Sigmoid colon (tissue), 7 donors: ENCODE data around the gene ZNF627. TPM values are rescaled to one million over a fixed set of nuclear protein-coding genes. Genes with fewer than 3 reads are reported as not detected.

ENCODE experiments used
- DNase-seq: peaks from one replicate; pipeline ENCODE4 v3.0.0-alpha.2; 2019
- H3K27ac ChIP-seq, 4 donors: fragments of 200-600 bp; sonication (generic); one replicate each; pipeline ENCODE4 v1.5.1; 2016 to 2019; ENCODE audit warnings: mild to moderate bottlenecking in 1 of 4
- H3K27me3 ChIP-seq, 3 donors: fragments of 200-600 bp; sonication (generic); one replicate each; pipeline ENCODE4 v1.5.1; 2019; ENCODE audit warnings: mild to moderate bottlenecking in 1 of 3
- H3K36me3 ChIP-seq, 4 donors: fragments of 200-600 bp; sonication (generic); one replicate each; pipeline ENCODE4 v1.5.1; 2016 to 2019
- H3K4me1 ChIP-seq, 4 donors: fragments of 200-600 bp; sonication (generic); one replicate each; pipeline ENCODE4 v1.5.1; 2017 to 2019
- H3K4me3 ChIP-seq, 4 donors: fragments of 200-600 bp; sonication (generic); one replicate each; pipeline ENCODE4 v1.5.1; 2017 to 2019; ENCODE audit warnings: mild to moderate bottlenecking in 2 of 4, moderate library complexity in 1 of 4
- H3K9me3 ChIP-seq, 4 donors: fragments of 200-600 bp in 3 of 4; sonication (generic) in 3 of 4; one replicate each; pipeline versions ENCODE4 v1.5.1 to v1.6.1; 2013 to 2019
- CTCF ChIP-seq, 4 experiments: fragments of 450-650 bp in 3 of 4; fragments of 200-600 bp in 1 of 4; IDR thresholded peaks; one replicate each; pipeline ENCODE4 v1.5.1; 2016 to 2019; ENCODE audit warnings: antibody characterized with exemption in 4 of 4, mild to moderate bottlenecking in 3 of 4, moderate library complexity in 2 of 4
- EP300 ChIP-seq, 4 donors: sonication (generic); formaldehyde crosslinking; IDR thresholded peaks; one replicate each; pipeline ENCODE4 v1.6.1; 2017; ENCODE audit warnings: antibody characterized with exemption in 4 of 4
- POLR2A ChIP-seq, 2 donors: fragments of 450-650 bp; IDR thresholded peaks; one replicate each; pipeline ENCODE4 v1.6.1; 2016; ENCODE audit warnings: antibody characterized with exemption in 2 of 2, mild to moderate bottlenecking in 2 of 2, moderate library complexity in 2 of 2
- POLR2AphosphoS5 ChIP-seq, 4 donors: sonication (generic); formaldehyde crosslinking; IDR thresholded peaks; one replicate each; pipeline ENCODE4 v1.6.1; 2017; ENCODE audit warnings: antibody characterized with exemption in 4 of 4
- WGBS, 2 donors: extraction: QIAGEN DNeasy Blood & Tissue Kit; methylation state at CpG; one replicate each; pipeline ENCODE4 v1.1.7; 2013; 5-methylcytosine and 5-hydroxymethylcytosine counted together
- intact Hi-C: fragments of 100-400 bp; cut with DNase I; formaldehyde crosslinking; loops from one replicate; pipeline ENCODE4 v1.15.1; 2023
- polyA plus RNA-seq, 3 donors: library from polyadenylated mRNA; stranded (reverse); fragments of 200-250 nt; gene quantifications; one replicate each; pipeline ENCODE4 v1.2.3, GENCODE V29; 2013
- total RNA-seq, 4 donors: library from RNA; depleted of rRNA; stranded (reverse); fragments of >200 nt; gene quantifications; one replicate each; pipeline ENCODE4 v1.1.0, GENCODE V29; 2016
- donor health status: healthy with polysubstance abuse.
- donor health status: Bipolar disorder and iron deficiency.
- donor health status: healthy.

ZNF627 gene
- total and polyA plus RNA-seq, 7 donors, result 6.2 to 13.8 (median 7.9) TPM

GRCh38 chr19:11641244-11641643, 44.0 kb downstream of the ZNF627 start:
- Histone ChIP-seq H3K27me3 (no peaks in the 10 kb centered on the region), H3K9me3 (no peaks in the 10 kb centered on the region), H3K36me3 (no peaks in the 10 kb centered on the region), H3K4me1 (peaks cover 0 to 10% (median 7%) of the 10 kb centered on the region in 4 donors), H3K4me3 (no peak overlapping the region), H3K27ac (no peak overlapping the region)
- WGBS, 2 donors, result 87% methylated on average over 7 of the region's 7 CpGs
- DNase-seq, result no peak
- intact Hi-C loops, result no loop called here
- TF ChIP-seq EP300 (IDR thresholded peaks at IDR 0.05) (no peak), CTCF (IDR thresholded peaks at IDR 0.05) (no peak), POLR2AphosphoS5 (IDR thresholded peaks at IDR 0.05) (no peak), POLR2A (IDR thresholded peaks at IDR 0.05) (no peak)

GRCh38 chr19:11642902-11643301, 45.6 kb downstream of the ZNF627 start:
- no peaks in the 10 kb centered on the region for H3K36me3 ChIP-seq
- TF ChIP-seq CTCF (IDR thresholded peaks at IDR 0.05) (no peak), POLR2AphosphoS5 (IDR thresholded peaks at IDR 0.05) (no peak), POLR2A (IDR thresholded peaks at IDR 0.05) (no peak), EP300 (IDR thresholded peaks at IDR 0.05) (no peak)
- DNase-seq, result no peak
- 98% methylated on average over 3 of the region's 3 CpGs for WGBS, 2 donors
- H3K9me3 ChIP-seq, result no peaks in the 10 kb centered on the region
- intact Hi-C loops, result no loop called here
- H3K4me1 ChIP-seq, result peaks cover 0 to 10% (median 7%) of the 10 kb centered on the region in 4 donors
- H3K27me3 ChIP-seq, result no peaks in the 10 kb centered on the region
- H3K27ac ChIP-seq, result no peak overlapping the region
- H3K4me3 ChIP-seq, result no peak overlapping the region

GRCh38 chr19:11649941-11650340, 52.7 kb downstream of the ZNF627 start:
- DNase-seq, result no peak
- no peak for TF ChIP-seq POLR2A (IDR thresholded peaks at IDR 0.05)
- no peak for TF ChIP-seq CTCF (IDR thresholded peaks at IDR 0.05)
- no peak for TF ChIP-seq POLR2AphosphoS5 (IDR thresholded peaks at IDR 0.05)
- no peak for TF ChIP-seq EP300 (IDR thresholded peaks at IDR 0.05)
- no peaks in the 10 kb centered on the region for H3K4me1 ChIP-seq
- no peak overlapping the region for H3K27ac ChIP-seq
- H3K36me3 ChIP-seq, result no peaks in the 10 kb centered on the region
- intact Hi-C loops, result no loop called here
- peaks cover 0 to 20% (median 15%) of the 10 kb centered on the region in 4 donors for H3K9me3 ChIP-seq
- no peaks in the 10 kb centered on the region for H3K27me3 ChIP-seq
- no peak overlapping the region for H3K4me3 ChIP-seq

- peaks cover 0 to 20% (median 15%) of the 10 kb centered on the region in 4 donors for H3K9me3 ChIP-seq
- no peaks in the 10 kb centered on the region for H3K36me3 ChIP-seq
- intact Hi-C loops, result no loop called here
- DNase-seq, result no peak
- 97 to 98% methylated on average over 4 of the region's 4 CpGs for WGBS, 2 donors
- H3K27me3 ChIP-seq, result no peaks in the 10 kb centered on the region
- H3K27ac ChIP-seq, result no peak overlapping the region
- H3K4me1 ChIP-seq, result no peaks in the 10 kb centered on the region
- no peak overlapping the region for H3K4me3 ChIP-seq
- TF ChIP-seq EP300 (IDR thresholded peaks at IDR 0.05), result no peak
- TF ChIP-seq CTCF (IDR thresholded peaks at IDR 0.05), result no peak
- TF ChIP-seq POLR2AphosphoS5 (IDR thresholded peaks at IDR 0.05), result no peak
- no peak for TF ChIP-seq POLR2A (IDR thresholded peaks at IDR 0.05)
Measured at GRCh38 chr19:11651062-11651461, 53.8 kb downstream of the ZNF627 start.

GRCh38 chr19:11652056-11652455, 54.8 kb downstream of the ZNF627 start:
- no peak for TF ChIP-seq POLR2AphosphoS5 (IDR thresholded peaks at IDR 0.05)
- no peak for TF ChIP-seq POLR2A (IDR thresholded peaks at IDR 0.05)
- TF ChIP-seq CTCF (IDR thresholded peaks at IDR 0.05), result no peak
- no peak for TF ChIP-seq EP300 (IDR thresholded peaks at IDR 0.05)
- Histone ChIP-seq H3K9me3 (peaks cover 0 to 20% (median 15%) of the 10 kb centered on the region in 4 donors), H3K27ac (no peak overlapping the region), H3K4me3 (no peak overlapping the region), H3K36me3 (no peaks in the 10 kb centered on the region), H3K4me1 (no peaks in the 10 kb centered on the region), H3K27me3 (no peaks in the 10 kb centered on the region)
- 75 to 96% methylated on average over 2 of the region's 2 CpGs for WGBS, 2 donors
- no peak for DNase-seq
- intact Hi-C loops, result no loop called here
